HFF-Myc (cell line): ENCODE data around the gene OSTM1.
A peak's percentile ranks its signal among the peaks of the same experiment; 100 is the strongest.

Experiments used
- DNase-seq: peaks from one replicate; pipeline ENCODE4 v3.0.0-alpha.2; 2011; ENCODE audit warnings: low read depth; ENCODE audit errors: extremely low read depth
- H3K4me3 ChIP-seq: replicated peaks from 2 replicates; pipeline ENCODE4 v1.5.1; 2011; ENCODE audit warnings: low read depth, mild to moderate bottlenecking, control low read depth, low read length
- TF ChIP-seq, protein P1 (sequence below): IDR thresholded peaks from 2 replicates; pipeline ENCODE4 v1.5.1; 2012; ENCODE audit warnings: mild to moderate bottlenecking, low read depth, low read length, control low read depth; ENCODE audit errors: missing control alignments

OSTM1 gene

GRCh38 chr6:108082539-108082938 lies 8.0 kb upstream of the OSTM1 start:
- no peak overlapping the region for H3K4me3 ChIP-seq
- DNase-seq: no peak
- TF ChIP-seq, protein P1, sequence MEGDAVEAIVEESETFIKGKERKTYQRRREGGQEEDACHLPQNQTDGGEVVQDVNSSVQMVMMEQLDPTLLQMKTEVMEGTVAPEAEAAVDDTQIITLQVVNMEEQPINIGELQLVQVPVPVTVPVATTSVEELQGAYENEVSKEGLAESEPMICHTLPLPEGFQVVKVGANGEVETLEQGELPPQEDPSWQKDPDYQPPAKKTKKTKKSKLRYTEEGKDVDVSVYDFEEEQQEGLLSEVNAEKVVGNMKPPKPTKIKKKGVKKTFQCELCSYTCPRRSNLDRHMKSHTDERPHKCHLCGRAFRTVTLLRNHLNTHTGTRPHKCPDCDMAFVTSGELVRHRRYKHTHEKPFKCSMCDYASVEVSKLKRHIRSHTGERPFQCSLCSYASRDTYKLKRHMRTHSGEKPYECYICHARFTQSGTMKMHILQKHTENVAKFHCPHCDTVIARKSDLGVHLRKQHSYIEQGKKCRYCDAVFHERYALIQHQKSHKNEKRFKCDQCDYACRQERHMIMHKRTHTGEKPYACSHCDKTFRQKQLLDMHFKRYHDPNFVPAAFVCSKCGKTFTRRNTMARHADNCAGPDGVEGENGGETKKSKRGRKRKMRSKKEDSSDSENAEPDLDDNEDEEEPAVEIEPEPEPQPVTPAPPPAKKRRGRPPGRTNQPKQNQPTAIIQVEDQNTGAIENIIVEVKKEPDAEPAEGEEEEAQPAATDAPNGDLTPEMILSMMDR: no peak

DNA sequence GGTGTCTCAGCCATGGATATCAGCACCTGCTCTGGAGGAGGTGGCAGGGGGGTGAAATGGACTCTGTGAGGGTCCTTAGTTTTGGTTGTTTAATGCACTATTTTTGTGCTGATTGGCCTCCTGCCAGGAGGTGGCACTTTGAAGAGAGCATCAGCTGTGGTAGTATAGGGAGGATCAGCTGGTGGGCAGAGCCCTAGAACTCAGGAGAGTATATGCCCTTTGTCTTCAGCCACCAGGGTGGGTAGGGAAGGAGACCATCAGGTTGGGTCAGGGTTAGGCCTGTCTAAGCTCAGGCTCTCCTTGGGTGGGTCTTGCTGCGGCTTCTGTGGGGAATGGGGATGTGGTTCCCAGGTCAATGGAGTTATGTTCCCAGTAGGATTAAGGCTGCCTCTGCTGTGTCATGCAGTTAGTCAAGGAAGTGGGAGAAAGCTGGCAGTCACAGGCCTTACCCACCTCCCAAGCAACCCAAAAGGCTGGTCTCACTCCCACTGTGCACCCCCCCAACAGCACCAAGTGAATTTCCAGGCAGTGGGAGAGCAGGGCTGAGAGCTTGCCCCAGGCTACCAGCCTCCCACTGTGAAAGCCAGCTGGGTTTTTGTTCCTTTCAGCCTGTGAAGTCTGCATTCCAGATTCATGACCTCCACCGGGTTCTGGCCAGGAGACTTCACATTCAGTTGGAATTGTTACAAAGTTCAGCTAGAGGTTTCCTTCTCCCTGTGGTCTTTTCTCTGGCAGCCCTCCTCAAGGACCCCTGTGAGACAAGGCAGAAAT lies 5.7 kb upstream of the OSTM1 start:
- TF ChIP-seq, protein P1: no peak
- no peak overlapping the region for H3K4me3 ChIP-seq
- DNase-seq: no peak

DNA sequence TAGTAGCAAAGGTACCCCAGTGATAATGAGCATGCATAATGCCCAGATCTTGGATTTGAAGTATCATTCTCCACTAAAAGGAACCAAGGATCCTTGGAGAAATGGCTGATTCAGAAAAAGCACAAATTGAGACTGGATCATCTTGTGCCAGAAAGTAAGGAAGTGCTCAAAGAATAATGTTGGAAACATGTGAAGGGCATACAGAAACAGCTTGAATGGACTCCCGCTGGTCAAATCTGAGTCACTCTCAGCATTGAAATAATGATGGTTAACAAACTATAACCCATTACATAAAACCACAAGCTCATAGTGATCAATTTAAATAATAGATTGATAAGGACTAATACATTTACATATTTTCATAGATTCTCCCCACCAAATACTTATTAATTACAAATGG lies 3.6 kb upstream of the OSTM1 start:
- no peak overlapping the region for H3K4me3 ChIP-seq
- TF ChIP-seq, protein P1: no peak
- no peak for DNase-seq

DNA sequence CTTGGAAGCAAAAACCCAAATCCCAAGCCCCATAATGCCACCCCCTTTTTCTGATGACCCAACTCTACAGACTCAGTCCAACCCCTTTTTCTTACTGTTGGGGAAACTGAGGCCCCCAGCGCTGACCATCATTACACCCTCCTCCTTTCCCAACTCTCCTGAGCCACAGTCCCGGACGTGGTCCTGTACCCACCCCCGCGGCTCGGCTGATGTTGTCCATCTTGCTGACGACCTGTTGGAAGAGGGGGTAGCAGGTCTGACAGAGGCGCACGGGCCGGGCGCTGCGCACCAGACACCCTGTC lies 533 bp downstream of the OSTM1 start:
- DNase-seq: no peak
- H3K4me3 ChIP-seq: peak overlapping the region; percentile 91
- TF ChIP-seq, protein P1: no peak

DNA sequence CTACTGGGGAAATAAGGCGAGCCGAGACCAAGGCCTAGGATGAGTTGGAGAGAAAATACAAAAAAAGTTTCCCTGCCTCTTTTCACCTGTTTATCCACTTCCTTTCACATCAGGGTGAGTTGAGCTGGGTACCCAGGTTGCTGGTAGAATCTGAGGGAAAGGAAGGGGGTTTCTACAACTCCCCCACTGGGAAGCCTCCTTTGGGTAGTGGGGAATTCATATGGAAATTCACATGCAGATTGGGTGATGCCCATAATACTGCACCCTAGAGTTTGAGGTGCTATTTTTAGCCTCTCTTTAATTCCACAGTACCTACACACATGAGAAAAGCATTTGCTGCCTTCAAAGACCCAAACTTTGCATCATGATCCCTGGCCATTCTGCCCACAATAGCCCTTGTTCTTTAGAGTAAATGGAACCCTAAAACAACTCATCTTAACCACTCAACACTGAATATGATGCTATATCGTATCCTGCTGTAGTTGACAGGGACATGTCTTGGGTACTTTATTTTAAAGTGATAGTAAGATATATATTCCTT lies 2.7 kb downstream of the OSTM1 start:
- H3K4me3 ChIP-seq: no peak overlapping the region
- no peak for DNase-seq
- TF ChIP-seq, protein P1: no peak

GRCh38 chr6:108068618-108069017 lies 5.9 kb downstream of the OSTM1 start:
- TF ChIP-seq, protein P1: no peak
- no peak for DNase-seq
- H3K4me3 ChIP-seq: no peak overlapping the region

DNA sequence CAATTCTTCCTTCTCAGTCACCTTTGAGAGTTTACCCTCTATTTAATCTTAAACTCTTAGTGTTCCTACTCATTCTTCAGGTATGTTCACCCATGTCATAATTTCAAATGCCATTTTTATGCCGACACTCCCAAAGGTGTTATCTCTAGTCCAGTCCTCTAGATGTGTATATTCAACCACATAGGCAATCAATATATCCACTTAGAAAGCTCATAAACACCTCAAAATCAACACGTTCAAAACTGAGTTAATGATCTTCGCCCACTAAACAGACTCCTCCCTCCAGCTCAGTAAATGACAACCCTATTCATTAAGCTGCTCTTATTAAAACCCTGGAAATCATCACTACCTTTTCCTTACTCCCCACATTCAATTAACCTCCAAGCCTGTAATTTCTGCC lies 6.4 kb downstream of the OSTM1 start:
- TF ChIP-seq, protein P1: no peak
- no peak for DNase-seq
- no peak overlapping the region for H3K4me3 ChIP-seq
